GM21529 (cell line): ENCODE data around the gene VIPR1.
A peak's percentile ranks its signal among the peaks of the same experiment; 100 is the strongest.
"Not testable (repeated sequence)": the region's sequence is repeated elsewhere in the genome, so short reads cannot be mapped to it uniquely, and the experiment has no call there.

ENCODE experiments used
- ATAC-seq: cut with Tn5 transposase; IDR thresholded peaks from one replicate; pipeline ENCODE4 v1.9.1; 2021; ENCODE audit not compliant: unreplicated experiment

The VIPR1 gene

GRCh38 chr3:42562047-42562907 is 59.8 kb downstream of the VIPR1 start:
- no peak for ATAC-seq

GRCh38 chr3:42569593-42570142 is 67.2 kb downstream of the VIPR1 start:
- no peak for ATAC-seq

GRCh38 chr3:42572278-42572677 is 69.8 kb downstream of the VIPR1 start:
- ATAC-seq = no peak

- no peak for ATAC-seq
These were observed 72.8 kb downstream of the VIPR1 start for GRCh38 chr3:42575137-42575741.

- no peak for ATAC-seq
These were observed 75.6 kb downstream of the VIPR1 start for GRCh38 chr3:42578054-42578453.

- ATAC-seq = not testable (repeated sequence)
These were observed 76.9 kb downstream of the VIPR1 start for GRCh38 chr3:42579346-42579745.

GRCh38 chr3:42581400-42581708 is 78.9 kb downstream of the VIPR1 start:
- no peak for ATAC-seq

- peak; percentile 92 for ATAC-seq
These were observed 79.4 kb downstream of the VIPR1 start, which contains the start of gene SEC22C for GRCh38 chr3:42581709-42582473. Gene SEC22C (minus strand): TSS chr3:42581967. CDS start chr3:42569046, 12,921 bp downstream.

GRCh38 chr3:42582474-42583070 is 80.1 kb downstream of the VIPR1 start:
- ATAC-seq = no peak
